Panc1 (cell line): ENCODE measurements around the gene RPL35. TPM values are rescaled to one million over a fixed set of nuclear protein-coding genes. Genes with fewer than 3 reads are reported as not detected.
A peak's percentile ranks its signal among the peaks of the same experiment; 100 is the strongest.

Experiments
- ATAC-seq: fragments of 200-7000 bp; cut with Tn5 transposase; 2 replicates; pipeline ENCODE4 v1.9.1; 2020; ENCODE audit warnings: mild to moderate bottlenecking, moderate library complexity
- Bru-seq: library from RNA; stranded (reverse); fragments of 400-500 nt; gene quantifications from one replicate; lab custom pipeline; 2021; lab: Mats Ljungman, UMichigan
- BruChase-seq, 2 experiments: library from RNA; stranded (reverse); fragments of 400-500 nt; gene quantifications; one replicate each; lab custom pipeline; 2021; lab: Mats Ljungman, UMichigan
- BruUV-seq: library from RNA; stranded (reverse); fragments of 400-500 nt; replicated peaks from 2 replicates; lab custom pipeline; 2021; lab: Mats Ljungman, UMichigan
- CTCF ChIA-PET: fragments of 300-600 bp; sonication (Branson Sonifier 250); formaldehyde crosslinking; loops from one replicate; lab custom pipeline; 2022; ENCODE audit warnings: antibody characterized with exemption; lab: Charles Lee
- POLR2A ChIA-PET: fragments of 300-600 bp; sonication (Branson Sonifier 250); formaldehyde crosslinking; loops from one replicate; lab custom pipeline; 2022; ENCODE audit warnings: antibody characterized with exemption; lab: Charles Lee
- DNase-seq: peaks from one replicate; pipeline ENCODE4 v3.0.0-alpha.2; 2010; ENCODE audit warnings: low read depth, low spot score
- H3K27ac ChIP-seq: 2 replicates; pipeline ENCODE4 v1.5.1; 2011; ENCODE audit warnings: mild to moderate bottlenecking, low read length, inconsistent platforms
- H3K27me3 ChIP-seq: fragments of 200-500 bp; sonication (Bioruptor generic); 2 replicates; pipeline ENCODE4 v1.6.0; 2014; ENCODE audit warnings: low read length, inconsistent platforms; ENCODE audit not compliant: control insufficient read depth, insufficient read depth
- H3K36me3 ChIP-seq: fragments of 200-500 bp; sonication (Bioruptor generic); 2 replicates; pipeline ENCODE4 v1.5.1; 2014; ENCODE audit warnings: inconsistent platforms, mild to moderate bottlenecking, low read length, moderate library complexity; ENCODE audit not compliant: control insufficient read depth, insufficient read depth
- H3K4me1 ChIP-seq: 2 replicates; pipeline ENCODE4 v1.5.1; 2011; ENCODE audit warnings: inconsistent platforms, mild to moderate bottlenecking, low read length, moderate library complexity; ENCODE audit not compliant: control insufficient read depth, insufficient read depth
- H3K4me3 ChIP-seq, 2 experiments: 2 replicates each; pipeline ENCODE4 v1.5.1; 2011 to 2012; ENCODE audit warnings: low read depth in 2 of 2, low read length in 2 of 2, mild to moderate bottlenecking in 2 of 2, inconsistent platforms in 1 of 2, moderate library complexity in 1 of 2
- H3K9me3 ChIP-seq: fragments of 200-500 bp; sonication (Bioruptor generic); 2 replicates; pipeline ENCODE4 v1.5.1; 2014; ENCODE audit warnings: low read depth, mild to moderate bottlenecking, inconsistent platforms, low read length, moderate library complexity; ENCODE audit not compliant: control insufficient read depth, insufficient read depth
- CTCF ChIP-seq: fragments of 450-650 bp; IDR thresholded peaks from 2 replicates; pipeline ENCODE4 v1.5.1; 2017; ENCODE audit warnings: mild to moderate bottlenecking
- POLR2AphosphoS5 ChIP-seq: IDR thresholded peaks from 2 replicates; pipeline ENCODE4 v1.6.1; 2012; ENCODE audit warnings: mild to moderate bottlenecking, low read depth, low read length, moderate library complexity
- REST ChIP-seq, 2 experiments: IDR thresholded peaks; 2 replicates each; pipeline ENCODE4 v1.6.1; 2011 to 2012; ENCODE audit warnings: low read depth in 2 of 2, control low read depth in 1 of 2, low read length in 1 of 2, mild to moderate bottlenecking in 1 of 2, moderate library complexity in 1 of 2; ENCODE audit not compliant: insufficient read depth in 1 of 2
- SIN3A ChIP-seq: IDR thresholded peaks from 2 replicates; pipeline ENCODE4 v1.6.1; 2012; ENCODE audit warnings: low read depth, mild to moderate bottlenecking, low read length, moderate library complexity, borderline replicate concordance; ENCODE audit not compliant: insufficient read depth
- TCF7L2 ChIP-seq: IDR thresholded peaks from 2 replicates; pipeline ENCODE4 v1.6.1; 2011; ENCODE audit warnings: mild to moderate bottlenecking, low read depth, low read length, inconsistent platforms
- in situ Hi-C: cut with HindIII; loops from 2 replicates; pipeline ENCODE4 v1.10.0; 2016; ENCODE audit warnings: low sequenced_read_pairs, low pct_unique_long_range_greater_than_20kb
- intact Hi-C: fragments of 100-400 bp; cut with micrococcal nuclease; formaldehyde crosslinking; loops from one replicate; pipeline ENCODE4 v1.10.0; 2022; ENCODE audit not compliant: unreplicated experiment
- long read RNA-seq: library from polyadenylated mRNA; unstranded; transcript quantifications from one replicate; pipeline ENCODE4 v2.0.0, GENCODE V29; 2021; ENCODE audit not compliant: unreplicated experiment
- polyA plus RNA-seq: library from polyadenylated mRNA; unstranded; fragments of >200 nt; gene quantifications from one replicate; pipeline ENCODE4 v1.2.1, GENCODE V29; 2012; ENCODE audit warnings: missing spikeins; ENCODE audit not compliant: insufficient read length
- total RNA-seq: library from RNA; stranded (reverse); gene quantifications from one replicate; pipeline ENCODE4 v1.2.1, GENCODE V29; 2021; ENCODE audit not compliant: unreplicated experiment

The RPL35 gene
- total RNA-seq (758 TPM), Bru-seq, nascent RNA (percentile 99 among the genes with signal in this experiment), BruChase-seq, experiment 1, labeled RNA remaining after a 2-hour chase (percentile 97 among the genes with signal in this experiment), BruChase-seq, experiment 2, labeled RNA remaining after a 6-hour chase (percentile 97 among the genes with signal in this experiment)
- 1,211 TPM for polyA plus RNA-seq
- long read RNA-seq, transcript RPL35-201 (4 exons, 455 nt) = major isoform, 421 of 587 reads
- long read RNA-seq, transcript RPL35-203 (3 exons, 785 nt) = minor isoform, 71 of 587 reads
- long read RNA-seq, partial matches to known transcripts = 88 of 587 reads
- long read RNA-seq, other reads (novel, unspliced or antisense) = 6 of 587 reads

GRCh38 chr9:124861342-124862229 lies at the start of gene RPL35, which contains the start of gene ARPC5L:
Gene RPL35 (minus strand): TSS chr9:124861957. CDS start chr9:124861912, 45 bp downstream.
Gene ARPC5L (plus strand): TSS chr9:124862130. CDS start chr9:124869291, 7,161 bp downstream.
- TF ChIP-seq SIN3A = peak; percentile 25; the same call in 1 of the 2 replicates
- peak; percentile 89 for TF ChIP-seq POLR2AphosphoS5
- TF ChIP-seq TCF7L2 = no peak; the same call in 1 of the 2 replicates
- TF ChIP-seq CTCF = no peak; the same call in 1 of the 2 replicates
- TF ChIP-seq REST (IDR thresholded peaks at IDR 0.05; ENCODE audit: insufficient read depth in 1 of 2, low read depth in 2 of 2, low read length in 1 of 2) = 0 out of 4 replicates have a peak, but pooled peaks of 1 of the 2 experiments have one; percentile 13
- CTCF ChIA-PET = interaction anchor here (0.6 to 1.7 kb wide), 3 partner anchors 22 to 89 kb away, joined by 3 to 5 read pairs (median 4); no protein-coding TSS in a partner anchor
- BruUV-seq = no TSS peak
- Histone ChIP-seq H3K27ac (peak within 1 kb of the TSS; percentile 90), H3K4me1 (peaks cover 30% of the 10 kb centered on the region), H3K9me3 (no peaks in the 10 kb centered on the region), H3K36me3 (peaks cover 6% of the 10 kb centered on the region), H3K27me3 (no peaks in the 10 kb centered on the region), H3K4me3 (peak within 1 kb of the TSS; percentile 79 to 90)
- in situ Hi-C loops (no loop called here), intact Hi-C loops (no loop called here)
- DNase-seq (peak; percentile 59), ATAC-seq (peak; percentile 96)
- POLR2A ChIA-PET = interaction anchor here (0.9 kb wide), 1 partner anchor 82 kb away, joined by 7 read pairs; no protein-coding TSS in a partner anchor

GRCh38 chr9:124908098-124908497 lies 46.3 kb upstream of the RPL35 start:
- TF ChIP-seq POLR2AphosphoS5 = no peak
- no peak for TF ChIP-seq REST (IDR thresholded peaks at IDR 0.05; ENCODE audit: insufficient read depth in 1 of 2, low read depth in 2 of 2, low read length in 1 of 2)
- no peak for TF ChIP-seq SIN3A
- no peak for TF ChIP-seq CTCF
- no peak for TF ChIP-seq TCF7L2
- no peaks in the 10 kb centered on the region for H3K4me1 ChIP-seq
- DNase-seq (no peak), ATAC-seq (no peak)
- H3K4me3 ChIP-seq = no peak overlapping the region
- intact Hi-C loops = no loop called here
- POLR2A ChIA-PET = no interaction called here
- H3K27ac ChIP-seq = no peak overlapping the region
- CTCF ChIA-PET = no interaction called here
- H3K9me3 ChIP-seq = no peaks in the 10 kb centered on the region
- BruUV-seq = no TSS peak
- in situ Hi-C loops = no loop called here
- H3K27me3 ChIP-seq = no peaks in the 10 kb centered on the region
- H3K36me3 ChIP-seq = no peaks in the 10 kb centered on the region
